ENCODE data around the gene TIMP1.

Gene TIMP1

DNA sequence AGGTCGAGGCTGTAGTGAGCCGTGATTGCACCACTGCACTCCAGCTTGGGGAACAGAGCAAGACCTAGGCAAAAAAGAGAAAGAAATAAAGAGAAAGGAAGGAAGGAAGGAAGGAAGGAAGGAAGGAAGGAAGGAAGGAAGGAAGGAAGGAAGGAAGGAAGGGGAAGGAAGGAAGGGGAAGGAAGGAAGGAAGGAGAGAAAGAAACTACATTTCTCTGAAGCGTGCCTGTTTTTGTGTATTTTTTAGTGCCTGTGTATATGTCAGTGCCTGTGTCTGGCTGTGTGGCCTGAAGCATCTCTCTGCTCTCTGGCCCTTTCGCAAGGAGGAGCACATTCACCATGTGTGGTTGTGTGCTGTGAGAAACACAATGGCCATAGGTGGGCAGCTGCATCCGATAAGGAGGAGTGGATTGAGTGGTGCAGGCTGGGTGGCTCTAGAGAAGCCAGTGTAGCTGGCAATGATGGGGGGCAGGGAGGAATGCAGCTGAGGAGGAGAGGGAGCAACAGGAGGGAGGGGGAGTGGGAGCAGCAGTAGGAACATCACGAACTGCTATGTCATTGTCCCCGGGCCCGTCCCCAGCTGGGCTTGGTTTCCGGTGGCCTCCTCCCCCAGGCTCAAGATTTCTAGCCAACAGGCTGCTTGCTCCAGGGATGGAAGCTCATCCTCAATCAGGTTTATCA lies 26.0 kb downstream of the TIMP1 start:
- DNase-seq = no peak

DNA sequence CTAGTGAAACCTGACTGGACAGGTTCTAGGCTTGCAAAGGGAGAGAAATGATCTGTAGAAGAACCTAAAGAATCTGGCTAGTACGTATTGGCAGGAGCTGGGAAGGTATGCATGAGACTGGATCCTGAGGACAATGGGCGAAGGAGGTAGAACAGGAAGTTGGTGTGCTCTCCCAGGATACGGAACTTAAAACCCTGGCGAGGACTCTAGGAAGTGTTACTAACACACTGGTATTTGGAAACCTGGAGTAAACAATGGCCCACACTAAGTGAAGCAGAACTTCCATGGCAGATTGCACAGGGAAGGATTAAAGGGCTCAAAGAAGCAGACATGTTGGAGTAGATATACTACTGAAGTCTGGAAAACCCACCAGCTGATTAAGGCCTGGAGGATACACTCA lies 28.3 kb downstream of the TIMP1 start:
- DNase-seq = no peak

DNA sequence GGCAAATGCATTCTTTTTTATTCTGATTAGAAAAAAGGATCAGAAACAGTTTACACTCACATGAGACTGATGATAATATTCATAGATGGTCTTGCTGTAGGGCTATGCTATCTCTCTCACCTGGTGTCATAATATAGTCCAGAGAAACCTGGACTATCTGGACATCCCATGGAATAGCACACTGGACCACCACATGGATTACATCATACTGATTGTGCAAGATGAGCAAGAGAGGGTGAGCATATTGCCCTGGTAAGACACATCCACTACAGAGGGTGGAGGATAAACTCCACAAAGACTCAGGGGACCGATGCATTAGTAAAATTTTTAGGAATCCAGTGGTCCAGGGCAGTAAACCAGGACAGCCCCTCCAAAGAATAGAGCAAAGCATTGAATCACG lies 29.3 kb downstream of the TIMP1 start:
- no peak for DNase-seq

DNA sequence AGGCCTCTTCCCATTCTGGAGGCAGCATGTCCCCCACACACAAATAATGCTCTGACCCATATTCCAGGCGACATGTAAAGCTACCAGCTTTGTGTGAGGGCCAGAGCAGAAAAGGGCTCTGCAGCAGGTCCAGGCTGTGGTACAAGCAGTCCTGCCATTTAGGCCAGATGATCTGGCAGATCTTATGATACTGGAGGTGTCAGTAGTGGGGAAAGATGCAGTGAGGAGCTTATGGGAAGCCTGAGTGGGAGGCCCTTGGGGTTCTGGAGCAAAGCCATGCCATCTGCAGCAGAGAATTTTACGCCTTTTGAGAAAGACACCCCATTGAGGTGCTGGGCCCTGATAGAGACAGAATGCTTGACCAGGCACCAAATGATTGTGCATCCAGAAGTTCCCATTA lies 29.7 kb downstream of the TIMP1 start:
- no peak for DNase-seq

GRCh38 chrX:47612418-47612817 lies 30.2 kb downstream of the TIMP1 start:
- no peak for DNase-seq

DNA sequence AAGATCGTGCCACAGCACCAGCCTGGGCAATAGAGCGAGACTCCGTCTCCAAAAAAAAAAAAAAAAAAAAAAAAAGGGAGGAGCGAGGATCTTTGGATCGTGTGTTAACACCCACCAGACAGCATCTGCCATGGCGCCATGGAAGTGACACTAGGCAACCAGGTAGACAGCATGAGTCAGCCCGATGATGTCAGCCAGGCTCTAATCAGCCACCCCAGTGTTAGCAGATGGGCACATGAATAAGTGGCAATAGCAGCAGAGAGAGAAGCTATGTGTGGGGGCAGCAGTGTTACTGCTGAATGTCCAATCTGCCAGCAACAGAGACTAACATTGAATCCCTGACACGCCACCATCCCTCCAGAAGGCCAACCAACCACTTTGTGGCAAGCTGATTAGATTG lies 30.8 kb downstream of the TIMP1 start:
- DNase-seq = no peak

DNA sequence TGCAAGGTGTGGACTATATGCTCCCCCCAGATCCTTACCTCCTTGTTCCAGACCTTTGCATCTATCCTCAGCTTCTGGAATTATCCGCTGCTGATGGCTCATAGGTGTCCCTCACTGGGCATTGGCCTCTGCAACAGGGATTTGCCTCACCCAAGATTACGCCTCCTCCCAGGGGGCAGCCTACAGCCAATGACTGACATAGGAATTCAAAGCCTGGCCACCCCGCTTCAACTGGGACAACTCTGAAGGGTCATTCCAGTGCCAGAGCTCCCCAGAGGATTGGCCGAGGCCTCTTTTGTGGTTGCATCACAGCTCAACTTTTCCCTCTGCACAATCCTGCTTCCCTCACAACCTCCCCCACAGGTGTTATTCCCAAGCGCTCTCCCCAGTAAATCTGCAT lies 32.4 kb downstream of the TIMP1 start:
- DNase-seq = no peak

DNA sequence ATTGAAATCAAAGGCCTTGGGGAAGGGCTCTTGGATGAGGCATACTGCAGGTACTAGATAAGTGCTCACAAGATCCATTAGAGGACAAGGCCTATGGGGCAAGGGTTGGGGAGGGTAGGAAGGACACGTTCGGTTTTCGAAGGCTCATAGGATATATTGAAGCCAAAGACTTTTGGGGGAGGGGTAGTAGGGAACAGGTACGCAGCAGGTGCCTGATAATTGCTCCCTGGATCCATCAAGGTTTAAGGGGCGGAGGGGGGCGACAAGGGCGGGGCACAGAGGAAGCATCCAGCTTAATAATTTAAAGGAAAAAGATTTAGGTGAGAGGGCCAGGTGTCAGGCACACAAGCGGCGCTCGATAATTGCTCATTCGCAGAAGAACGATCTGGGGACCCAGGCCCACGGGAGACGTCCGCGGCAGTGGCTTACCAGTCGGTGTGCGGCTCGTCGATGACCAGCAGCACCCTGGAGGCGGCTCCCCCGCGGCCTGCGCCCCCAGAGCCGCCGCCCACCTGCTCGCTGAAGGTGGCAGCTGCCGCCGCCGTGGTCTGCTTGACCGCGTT lies 36.8 kb downstream of the TIMP1 start:
- DNase-seq = no peak

GRCh38 chrX:47619486-47620302 lies 37.5 kb downstream of the TIMP1 start, which contains the start of gene SYN1:
TSS of gene SYN1 (minus strand) at chrX:47619857. CDS start at chrX:47619728, 129 bp downstream.
- peak; percentile 8 to 86 for DNase-seq

DNA sequence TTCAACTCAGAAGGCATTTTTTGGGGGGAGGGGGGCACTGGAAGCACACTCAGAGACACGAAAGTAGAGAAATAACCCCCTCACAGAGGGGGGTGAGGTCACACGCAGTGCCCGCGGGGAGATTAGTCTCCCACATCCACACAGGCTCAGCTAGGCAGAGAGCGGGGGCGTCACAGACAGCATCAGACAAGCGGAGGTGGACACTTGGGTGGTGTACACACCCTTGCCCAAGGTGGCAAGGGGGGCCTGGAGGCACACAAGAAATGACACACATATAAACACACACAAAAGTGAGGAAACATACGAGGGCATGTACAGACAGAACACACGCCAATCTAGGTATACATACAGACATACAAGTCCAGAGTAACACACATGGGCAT lies 38.1 kb downstream of the TIMP1 start:
- no peak for DNase-seq

DNA sequence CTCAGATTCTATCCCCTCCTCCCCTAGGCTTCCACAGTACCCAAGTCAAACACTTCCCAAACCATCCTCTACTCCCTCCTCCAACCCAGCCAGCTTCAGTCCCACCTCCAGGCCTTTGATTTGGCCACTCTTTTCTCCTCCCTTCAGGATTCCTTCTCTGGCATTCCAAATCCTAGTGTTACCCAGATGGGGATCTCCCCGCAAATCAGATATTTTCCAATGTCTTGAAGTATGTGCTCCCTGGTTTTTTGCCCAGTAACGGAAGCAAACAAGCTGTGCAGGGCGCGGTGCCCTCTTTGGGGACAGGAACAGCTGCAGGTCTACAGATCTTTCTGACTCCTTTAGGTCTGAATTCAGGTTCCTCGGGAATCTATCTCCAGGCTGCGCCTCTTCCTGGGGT lies 39.6 kb downstream of the TIMP1 start:
- DNase-seq = no peak

GRCh38 chrX:47623540-47624027 lies 41.3 kb downstream of the TIMP1 start:
- peak; percentile 30 to 87 for DNase-seq

- no peak for DNase-seq
Observed at GRCh38 chrX:47625365-47625764, 43.1 kb downstream of the TIMP1 start.

- no peak for DNase-seq
Observed at GRCh38 chrX:47628982-47629381, 46.7 kb downstream of the TIMP1 start.

DNA sequence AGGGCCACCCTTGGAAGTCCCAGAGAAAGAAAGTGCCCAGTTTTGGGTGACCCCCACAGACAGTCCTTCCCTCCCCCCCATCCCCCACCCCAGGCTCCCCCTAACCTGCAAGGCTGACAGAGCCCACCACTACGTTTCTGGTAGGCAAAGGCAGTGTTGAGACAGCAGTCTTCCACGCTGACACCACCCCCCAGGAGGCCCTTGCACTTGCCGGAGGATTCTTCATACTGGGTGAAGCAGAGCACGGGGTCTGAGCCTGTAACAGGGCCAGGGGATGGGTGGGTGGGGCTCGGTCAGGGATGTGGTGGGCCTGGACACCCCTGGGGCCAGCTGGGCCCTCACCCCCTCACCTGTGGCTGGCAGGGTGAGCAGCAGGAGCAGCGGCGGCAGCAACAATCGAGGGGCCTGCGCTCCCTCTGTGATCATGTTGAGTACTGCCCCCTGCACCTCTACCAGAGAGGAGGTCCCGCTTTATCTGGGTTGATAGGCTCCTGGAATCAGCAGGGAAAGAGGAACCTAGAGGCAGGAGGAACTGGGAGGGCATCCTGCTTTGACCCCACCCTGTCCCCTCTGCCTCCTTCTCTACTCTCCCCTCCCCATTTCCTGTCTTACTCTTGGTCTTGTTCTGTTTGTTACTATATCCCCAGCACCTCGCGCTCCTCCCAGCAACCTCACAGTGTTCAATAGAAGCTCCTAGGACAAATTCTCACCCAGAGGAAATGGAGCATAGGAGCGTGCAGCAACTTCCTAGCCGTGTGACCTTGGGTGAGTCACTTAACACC lies 47.4 kb downstream of the TIMP1 start, which contains the start of gene CFP:
CFP (minus strand) TSS at position 512 of the 782 bp plus-strand sequence; CDS start at position 426, 86 bp downstream.
- DNase-seq = no peak

- no peak for DNase-seq
Observed at GRCh38 chrX:47631676-47632075, 49.4 kb downstream of the TIMP1 start.

GRCh38 chrX:47632666-47633065 lies 50.4 kb downstream of the TIMP1 start:
- no peak for DNase-seq

- DNase-seq = no peak
Observed at GRCh38 chrX:47633689-47634590, 51.7 kb downstream of the TIMP1 start.

DNA sequence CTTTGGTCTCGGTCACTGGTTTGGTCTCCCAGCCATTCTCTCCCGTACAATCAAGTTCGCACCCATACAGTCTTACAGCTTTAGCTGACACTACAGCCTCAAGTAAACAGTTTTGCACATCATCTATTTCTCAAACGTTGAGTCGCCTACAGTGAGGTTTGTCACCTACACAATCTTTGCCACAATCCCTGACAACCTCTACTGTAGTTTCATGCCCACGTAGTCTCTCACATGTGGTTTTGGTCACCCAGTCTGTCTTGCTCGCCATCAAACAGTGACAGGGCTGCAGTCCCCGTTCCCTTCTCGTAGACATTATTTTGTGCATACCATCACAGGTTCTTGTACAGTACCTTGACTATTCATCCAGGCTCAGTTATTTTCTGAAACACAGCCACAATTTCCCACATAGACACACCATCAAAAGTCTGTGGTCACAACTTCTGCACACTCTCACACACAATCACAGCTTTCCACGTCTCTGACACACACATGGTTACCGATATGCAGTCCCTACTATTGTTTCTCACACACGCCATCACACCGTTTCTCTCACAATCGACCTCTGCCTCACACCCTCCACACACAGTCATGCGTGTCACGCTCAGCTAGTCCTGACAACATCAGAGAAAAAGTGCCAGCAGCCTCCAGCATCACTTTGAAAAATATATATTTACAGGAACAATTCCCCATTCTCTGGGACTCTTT lies 52.8 kb downstream of the TIMP1 start:
- no peak for DNase-seq
